Keratinocyte (primary cell): ENCODE results near the gene OAF. TPM values are rescaled to one million over a fixed set of nuclear protein-coding genes. Genes with fewer than 3 reads are reported as not detected.

Experiments used
- DNase-seq: peaks from one replicate; pipeline ENCODE4 v3.0.0-alpha.2; 2011; ENCODE audit warnings: low read depth, missing footprints, low spot score
- FAIRE-seq: peaks from 2 replicates; lab custom pipeline; 2011; peaks lifted over from hg19 to GRCh38; lab: Jason Lieb, UNC
- H2AFZ ChIP-seq: 2 replicates; pipeline ENCODE4 v1.6.0; 2012; ENCODE audit warnings: low read length, control low read depth, inconsistent platforms; ENCODE audit not compliant: control insufficient read depth
- H3K27ac ChIP-seq: 2 replicates; pipeline ENCODE4 v1.5.1; 2011; ENCODE audit warnings: low read length; ENCODE audit not compliant: control insufficient read depth, insufficient read depth
- H3K27me3 ChIP-seq: 3 replicates; pipeline ENCODE4 v1.6.0; 2011; ENCODE audit warnings: low read length; ENCODE audit not compliant: control insufficient read depth, insufficient read depth; ENCODE audit errors: extremely low read depth
- H3K36me3 ChIP-seq, 2 experiments: 2 replicates in 1 of 2; 3 replicates in 1 of 2; pipeline ENCODE4 v1.5.1; 2011; ENCODE audit warnings: low read length in 2 of 2, mild to moderate bottlenecking in 1 of 2; ENCODE audit not compliant: control insufficient read depth in 2 of 2, insufficient read depth in 2 of 2; ENCODE audit errors: extremely low read depth in 1 of 2
- H3K4me1 ChIP-seq: 3 replicates; pipeline ENCODE4 v1.5.1; 2011; ENCODE audit warnings: low read length; ENCODE audit not compliant: control insufficient read depth, insufficient read depth; ENCODE audit errors: extremely low read depth
- H3K4me2 ChIP-seq: 3 replicates; pipeline ENCODE4 v1.6.0; 2011; ENCODE audit warnings: low read depth, low read length; ENCODE audit not compliant: control insufficient read depth, insufficient read depth; ENCODE audit errors: extremely low read depth
- H3K4me3 ChIP-seq, 3 experiments: fragments of 200-600 bp in 1 of 3; sonication (generic) in 1 of 3; 2 replicates in 2 of 3; 3 replicates in 1 of 3; pipeline ENCODE4 v1.5.1; 2011 to 2016; ENCODE audit warnings: low read length in 3 of 3, mild to moderate bottlenecking in 3 of 3, control low read depth in 2 of 3, inconsistent platforms in 1 of 3, low read depth in 1 of 3, mixed read lengths in 1 of 3, mixed run types in 1 of 3, moderate library complexity in 1 of 3; ENCODE audit not compliant: control insufficient read depth in 2 of 3, insufficient read depth in 2 of 3; ENCODE audit errors: extremely low read depth in 1 of 3
- H3K79me2 ChIP-seq: 2 replicates; pipeline ENCODE4 v1.6.0; 2012; ENCODE audit warnings: low read length; ENCODE audit not compliant: control insufficient read depth, insufficient read depth
- H3K9ac ChIP-seq: 3 replicates; pipeline ENCODE4 v1.6.0; 2011; ENCODE audit warnings: low read length; ENCODE audit not compliant: control insufficient read depth, insufficient read depth; ENCODE audit errors: extremely low read depth
- H3K9me1 ChIP-seq: 3 replicates; pipeline ENCODE4 v1.6.0; 2011; ENCODE audit warnings: low read length; ENCODE audit not compliant: control insufficient read depth, insufficient read depth; ENCODE audit errors: extremely low read depth
- H3K9me3 ChIP-seq: 2 replicates; pipeline ENCODE4 v1.5.1; 2012; ENCODE audit warnings: low read depth, low read length; ENCODE audit not compliant: control insufficient read depth
- H4K20me1 ChIP-seq: 3 replicates; pipeline ENCODE4 v1.6.0; 2011; ENCODE audit warnings: low read length; ENCODE audit not compliant: control insufficient read depth, insufficient read depth; ENCODE audit errors: extremely low read depth
- EZH2 ChIP-seq: IDR thresholded peaks from one replicate; pipeline ENCODE4 v1.6.1; 2012; ENCODE audit warnings: inconsistent platforms, mild to moderate bottlenecking, low read length, moderate library complexity
- dilution Hi-C: fragments of 300-500 bp; cut with MboI; formaldehyde crosslinking; loops from one replicate; pipeline ENCODE4 v1.7.0; 2020; ENCODE audit warnings: low sequenced_read_pairs; ENCODE audit not compliant: extremely low pct_ligation_motif_present
- polyA plus RNA-seq, 5 experiments: library from polyadenylated mRNA; depleted of rRNA in 3 of 5; stranded (reverse) in 3 of 5; stranded (forward) in 1 of 5; unstranded in 1 of 5; fragments of >200 nt; gene quantifications; 1 replicate in 1 of 5; 2 replicates in 3 of 5; 3 replicates in 1 of 5; pipeline versions ENCODE4 v1.2.1 to v1.2.3, GENCODE V29; 2011 to 2012; ENCODE audit warnings: missing spikeins in 2 of 5, low read depth in 1 of 5, low replicate concordance in 1 of 5
- TF ChIP-seq, protein P1 (sequence below), 3 experiments: IDR thresholded peaks in 1 of 3; conservative IDR thresholded peaks in 1 of 3; optimal IDR thresholded peaks in 1 of 3; 2 replicates in 2 of 3; 3 replicates in 1 of 3; pipeline versions ENCODE3 to v1.5.1; 2011; ENCODE audit warnings: low read length in 3 of 3, mild to moderate bottlenecking in 3 of 3, moderate library complexity in 2 of 3, control low read depth in 1 of 3, inconsistent platforms in 1 of 3; ENCODE audit not compliant: insufficient read depth in 2 of 3; ENCODE audit errors: extremely low read depth in 1 of 3

OAF gene
- polyA plus RNA-seq, 1 donor (not counting 4 experiments of a cell fraction or from before 2014, with no cell fraction given), result 11.2 TPM

DNA sequence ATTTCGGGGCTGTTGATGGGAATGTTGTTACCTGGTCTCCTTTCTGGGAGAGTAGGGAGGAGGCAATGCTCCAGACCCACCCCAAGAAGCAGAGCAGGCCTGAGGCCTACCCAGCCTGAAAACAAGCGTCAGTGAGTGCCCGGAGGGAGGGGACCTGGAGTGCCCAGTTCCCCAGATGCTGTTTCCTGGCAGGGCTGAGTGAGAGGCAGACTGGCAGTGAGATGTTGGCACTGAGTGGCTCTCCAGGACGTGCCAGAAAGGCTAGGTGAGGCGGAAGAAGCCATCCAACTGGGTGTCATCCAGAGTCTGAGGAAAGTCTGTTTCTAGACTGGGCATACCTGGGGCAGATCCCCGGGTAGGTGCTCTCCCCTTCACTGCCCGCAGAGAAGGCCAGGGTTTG lies 30.4 kb downstream of the OAF start:
- Histone ChIP-seq H3K9me3 (no peaks in the 10 kb centered on the region), H3K36me3 (no peaks in the 10 kb centered on the region), H3K9me1 (peaks cover 2% of the 10 kb centered on the region), H3K9ac (no peak overlapping the region), H3K4me1 (peaks cover 11% of the 10 kb centered on the region), H2AFZ (no peak overlapping the region), H4K20me1 (no peaks in the 10 kb centered on the region), H3K79me2 (no peaks in the 10 kb centered on the region), H3K27me3 (peaks cover 55% of the 10 kb centered on the region), H3K27ac (no peak overlapping the region), H3K4me3 (no peak overlapping the region), H3K4me2 (no peak overlapping the region)
- no peak for TF ChIP-seq EZH2
- TF ChIP-seq, protein P1, sequence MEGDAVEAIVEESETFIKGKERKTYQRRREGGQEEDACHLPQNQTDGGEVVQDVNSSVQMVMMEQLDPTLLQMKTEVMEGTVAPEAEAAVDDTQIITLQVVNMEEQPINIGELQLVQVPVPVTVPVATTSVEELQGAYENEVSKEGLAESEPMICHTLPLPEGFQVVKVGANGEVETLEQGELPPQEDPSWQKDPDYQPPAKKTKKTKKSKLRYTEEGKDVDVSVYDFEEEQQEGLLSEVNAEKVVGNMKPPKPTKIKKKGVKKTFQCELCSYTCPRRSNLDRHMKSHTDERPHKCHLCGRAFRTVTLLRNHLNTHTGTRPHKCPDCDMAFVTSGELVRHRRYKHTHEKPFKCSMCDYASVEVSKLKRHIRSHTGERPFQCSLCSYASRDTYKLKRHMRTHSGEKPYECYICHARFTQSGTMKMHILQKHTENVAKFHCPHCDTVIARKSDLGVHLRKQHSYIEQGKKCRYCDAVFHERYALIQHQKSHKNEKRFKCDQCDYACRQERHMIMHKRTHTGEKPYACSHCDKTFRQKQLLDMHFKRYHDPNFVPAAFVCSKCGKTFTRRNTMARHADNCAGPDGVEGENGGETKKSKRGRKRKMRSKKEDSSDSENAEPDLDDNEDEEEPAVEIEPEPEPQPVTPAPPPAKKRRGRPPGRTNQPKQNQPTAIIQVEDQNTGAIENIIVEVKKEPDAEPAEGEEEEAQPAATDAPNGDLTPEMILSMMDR (optimal IDR thresholded peaks at IDR 0.05 in 1 of 3, IDR thresholded peaks at IDR 0.05 in 1 of 3, conservative IDR thresholded peaks at IDR 0.05 in 1 of 3; ENCODE audit: extremely low read depth in 1 of 3, insufficient read depth in 2 of 3, low read length in 3 of 3), result no peak
- FAIRE-seq (no peak), DNase-seq (no peak)
- dilution Hi-C loops, result no loop called here

DNA sequence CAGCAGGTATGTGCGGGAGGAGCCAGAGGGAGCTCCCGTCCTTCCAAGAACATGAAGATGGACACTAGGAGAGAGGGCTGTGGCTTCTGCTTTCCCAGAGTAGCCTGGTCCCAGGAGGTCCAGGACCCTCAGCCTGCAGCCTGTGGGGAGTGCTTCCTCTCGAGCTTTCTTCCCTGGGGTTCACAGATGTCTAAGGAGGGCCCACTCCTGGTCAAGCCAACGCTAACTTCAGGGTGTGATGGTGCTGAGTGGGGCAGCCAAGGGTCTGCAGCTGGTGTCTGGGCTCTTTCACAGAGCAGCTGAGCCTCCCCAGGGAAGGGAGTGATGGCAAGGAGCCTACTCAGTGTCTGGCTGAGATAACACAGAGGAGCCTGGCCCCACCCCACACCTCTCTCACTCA lies 32.4 kb downstream of the OAF start:
- Histone ChIP-seq H3K27ac (no peak overlapping the region), H2AFZ (no peak overlapping the region), H3K9ac (no peak overlapping the region), H3K4me2 (no peak overlapping the region), H3K9me1 (peaks cover 2% of the 10 kb centered on the region), H3K79me2 (no peaks in the 10 kb centered on the region), H3K27me3 (peaks cover 55% of the 10 kb centered on the region), H4K20me1 (no peaks in the 10 kb centered on the region), H3K9me3 (no peaks in the 10 kb centered on the region), H3K4me1 (peaks cover 12% of the 10 kb centered on the region), H3K36me3 (no peaks in the 10 kb centered on the region), H3K4me3 (no peak overlapping the region)
- dilution Hi-C loops, result no loop called here
- FAIRE-seq, result no peak
- DNase-seq, result no peak
- TF ChIP-seq EZH2, result no peak
- TF ChIP-seq, protein P1 (optimal IDR thresholded peaks at IDR 0.05 in 1 of 3, IDR thresholded peaks at IDR 0.05 in 1 of 3, conservative IDR thresholded peaks at IDR 0.05 in 1 of 3; ENCODE audit: extremely low read depth in 1 of 3, insufficient read depth in 2 of 3, low read length in 3 of 3), result no peak
